Endothelial cell (in vitro differentiated cells): Measurements from ENCODE around the gene GARIN5A. TPM values are rescaled to one million over a fixed set of nuclear protein-coding genes. Genes with fewer than 3 reads are reported as not detected.

Experiments used
- DNase-seq: peaks from one replicate; pipeline ENCODE4 v3.0.0; 2021; ENCODE audit warnings: low spot score
- H3K27ac Mint-ChIP-seq: one replicate; pipeline ENCODE4 v1.8.0; 2021; ENCODE audit warnings: mixed read lengths, inconsistent platforms; ENCODE audit not compliant: unreplicated experiment
- H3K27me3 Mint-ChIP-seq: one replicate; pipeline ENCODE4 v1.8.0; 2021; ENCODE audit warnings: mild to moderate bottlenecking, moderate library complexity, mixed read lengths, inconsistent platforms; ENCODE audit not compliant: unreplicated experiment
- H3K36me3 Mint-ChIP-seq: one replicate; pipeline ENCODE4 v1.8.0; 2021; ENCODE audit warnings: mild to moderate bottlenecking, low read depth, mixed read lengths, inconsistent platforms; ENCODE audit not compliant: unreplicated experiment
- H3K4me1 Mint-ChIP-seq: one replicate; pipeline ENCODE4 v1.8.0; 2021; ENCODE audit warnings: mild to moderate bottlenecking, mixed read lengths, inconsistent platforms; ENCODE audit not compliant: unreplicated experiment
- H3K4me3 Mint-ChIP-seq: one replicate; pipeline ENCODE4 v1.8.0; 2021; ENCODE audit warnings: mild to moderate bottlenecking, mixed read lengths, inconsistent platforms; ENCODE audit not compliant: unreplicated experiment
- H3K9me3 Mint-ChIP-seq: one replicate; pipeline ENCODE4 v1.8.0; 2021; ENCODE audit warnings: mixed read lengths, inconsistent platforms; ENCODE audit not compliant: unreplicated experiment
- CTCF ChIP-seq: fragments of 200-600 bp; sonication (generic); IDR thresholded peaks from one replicate; pipeline ENCODE4 v1.5.0; 2021; ENCODE audit warnings: antibody characterized with exemption; ENCODE audit not compliant: unreplicated experiment
- total RNA-seq: library from RNA; stranded (reverse); fragmentation: NEBNext Ultra II Directional; extraction: Animal tissue kit (Norgen Biotek cat#: 25700); gene quantifications from one replicate; pipeline ENCODE4 v1.2.1, GENCODE V29; 2021; ENCODE audit not compliant: unreplicated experiment

Gene GARIN5A
- total RNA-seq, 1 donor from 2014 or later, result not detected

GRCh38 chr19:50498219-50499056 lies 21.8 kb upstream of the GARIN5A start:
- no peak for TF ChIP-seq CTCF
- Mint-ChIP-seq H3K9me3 (peaks cover 20% of the 10 kb centered on the region), H3K27me3 (peaks cover 9% of the 10 kb centered on the region), H3K36me3 (peaks cover 14% of the 10 kb centered on the region), H3K4me1 (no peaks in the 10 kb centered on the region), H3K4me3 (no peak overlapping the region), H3K27ac (no peak overlapping the region)
- no peak for DNase-seq

- Mint-ChIP-seq H3K4me3 (no peak overlapping the region), H3K27me3 (peaks cover 16% of the 10 kb centered on the region), H3K27ac (no peak overlapping the region), H3K36me3 (peaks cover 15% of the 10 kb centered on the region), H3K9me3 (peaks cover 26% of the 10 kb centered on the region), H3K4me1 (no peaks in the 10 kb centered on the region)
- no peak for DNase-seq
- no peak for TF ChIP-seq CTCF
Measured at GRCh38 chr19:50497022-50497405, 20.4 kb upstream of the GARIN5A start.

GRCh38 chr19:50496189-50497021 lies 19.8 kb upstream of the GARIN5A start:
- H3K27ac Mint-ChIP-seq, result peak overlapping the region; percentile 32
- no peak overlapping the region for H3K4me3 Mint-ChIP-seq
- H3K27me3 Mint-ChIP-seq, result peaks cover 22% of the 10 kb centered on the region
- peaks cover 21% of the 10 kb centered on the region for H3K36me3 Mint-ChIP-seq
- H3K4me1 Mint-ChIP-seq, result no peaks in the 10 kb centered on the region
- peaks cover 28% of the 10 kb centered on the region for H3K9me3 Mint-ChIP-seq
- no peak for DNase-seq
- TF ChIP-seq CTCF, result no peak

- no peak for TF ChIP-seq CTCF
- peaks cover 34% of the 10 kb centered on the region for H3K9me3 Mint-ChIP-seq
- H3K27ac Mint-ChIP-seq, result peak overlapping the region; percentile 44
- H3K36me3 Mint-ChIP-seq, result peaks cover 29% of the 10 kb centered on the region
- DNase-seq, result no peak
- no peak overlapping the region for H3K4me3 Mint-ChIP-seq
- H3K4me1 Mint-ChIP-seq, result no peaks in the 10 kb centered on the region
- peaks cover 24% of the 10 kb centered on the region for H3K27me3 Mint-ChIP-seq
Measured at GRCh38 chr19:50495020-50495531, 18.4 kb upstream of the GARIN5A start.
